ENCODE data around the gene ETS1.

DNA sequence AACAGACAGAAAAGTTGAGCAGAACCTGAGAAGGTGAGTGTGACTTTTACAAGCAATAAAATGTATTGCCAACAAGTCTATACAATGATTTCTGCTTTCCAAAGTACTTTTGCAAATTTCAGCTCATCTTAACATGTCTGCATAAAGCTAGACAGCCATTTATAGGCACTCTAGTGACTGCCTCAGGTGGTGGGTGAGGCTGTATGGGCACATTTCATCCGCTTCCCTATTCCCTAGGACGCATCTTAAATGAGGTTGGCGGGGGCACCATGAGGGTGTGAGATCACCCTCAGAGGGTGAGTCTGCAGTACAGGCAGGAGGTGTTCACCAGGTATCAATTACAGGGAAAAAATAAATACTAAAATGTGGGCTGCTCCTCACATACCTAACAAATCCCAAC is 110.1 kb downstream of the ETS1 start:
- TF ChIP-seq, protein P1, sequence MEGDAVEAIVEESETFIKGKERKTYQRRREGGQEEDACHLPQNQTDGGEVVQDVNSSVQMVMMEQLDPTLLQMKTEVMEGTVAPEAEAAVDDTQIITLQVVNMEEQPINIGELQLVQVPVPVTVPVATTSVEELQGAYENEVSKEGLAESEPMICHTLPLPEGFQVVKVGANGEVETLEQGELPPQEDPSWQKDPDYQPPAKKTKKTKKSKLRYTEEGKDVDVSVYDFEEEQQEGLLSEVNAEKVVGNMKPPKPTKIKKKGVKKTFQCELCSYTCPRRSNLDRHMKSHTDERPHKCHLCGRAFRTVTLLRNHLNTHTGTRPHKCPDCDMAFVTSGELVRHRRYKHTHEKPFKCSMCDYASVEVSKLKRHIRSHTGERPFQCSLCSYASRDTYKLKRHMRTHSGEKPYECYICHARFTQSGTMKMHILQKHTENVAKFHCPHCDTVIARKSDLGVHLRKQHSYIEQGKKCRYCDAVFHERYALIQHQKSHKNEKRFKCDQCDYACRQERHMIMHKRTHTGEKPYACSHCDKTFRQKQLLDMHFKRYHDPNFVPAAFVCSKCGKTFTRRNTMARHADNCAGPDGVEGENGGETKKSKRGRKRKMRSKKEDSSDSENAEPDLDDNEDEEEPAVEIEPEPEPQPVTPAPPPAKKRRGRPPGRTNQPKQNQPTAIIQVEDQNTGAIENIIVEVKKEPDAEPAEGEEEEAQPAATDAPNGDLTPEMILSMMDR (IDR thresholded peaks at IDR 0.05; ENCODE audit: low read length), result no peak
- TF ChIP-seq EZH2 (optimal IDR thresholded peaks at IDR 0.05; ENCODE audit: low read depth, low read length) (no peak), EZH2phosphoT487 (IDR thresholded peaks at IDR 0.05; ENCODE audit: low read length) (no peak)

Measured in MM.1S (cell line).